Left hindlimb (tissue), 1 donor: ENCODE data around the gene SPIRE1.
A peak's percentile ranks its signal among the peaks of the same experiment; 100 is the strongest.
"Not testable (repeated sequence)": the region's sequence is repeated elsewhere in the genome, so short reads cannot be mapped to it uniquely, and the experiment has no call there.

Experiments used
- DNase-seq: peaks from one replicate; pipeline ENCODE4 v3.0.0-alpha.2; 2018

Gene SPIRE1

DNA sequence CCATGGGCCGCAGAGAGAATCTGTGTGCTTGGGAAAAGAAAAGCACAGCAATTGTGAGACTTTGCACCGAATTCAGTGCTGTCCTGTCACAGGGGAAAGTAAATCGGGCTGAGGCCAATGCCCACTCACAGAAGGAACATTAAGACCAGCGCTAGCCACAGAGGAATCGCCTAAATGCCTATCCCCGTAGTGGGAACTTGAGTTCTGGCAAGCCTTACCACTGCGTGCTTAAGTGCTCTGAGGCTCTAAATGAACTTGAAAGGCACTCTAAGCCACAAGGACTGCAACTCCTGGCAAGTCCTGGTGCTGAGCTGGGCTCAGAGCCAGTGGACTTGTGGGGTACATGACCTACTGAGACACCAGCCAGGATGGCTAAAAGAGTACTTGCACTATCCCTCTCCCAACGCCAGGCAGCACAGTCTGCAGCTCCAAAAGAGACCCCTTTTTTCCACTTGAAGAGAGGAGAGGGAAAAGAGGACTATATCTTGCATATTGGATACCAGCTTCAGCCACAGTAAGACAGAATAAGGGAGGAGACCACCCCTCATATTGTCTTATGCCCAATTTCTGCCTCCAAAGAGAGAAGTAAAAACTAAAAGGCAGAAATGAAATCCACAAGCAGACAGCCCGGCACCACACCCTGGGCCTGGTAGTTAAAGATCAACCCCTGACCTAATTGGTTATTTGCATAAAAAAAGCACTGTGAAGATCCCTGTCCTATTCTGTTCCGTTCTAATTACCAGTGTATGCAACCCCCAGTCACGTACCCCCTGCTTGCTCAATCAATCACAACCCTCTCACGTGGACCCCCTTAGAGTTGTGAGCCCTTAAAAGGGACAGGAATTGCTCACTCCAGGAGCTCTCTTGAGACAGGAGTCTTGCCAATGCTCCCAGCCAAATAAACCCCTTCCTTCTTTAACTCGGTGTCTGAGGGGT lies 105.7 kb downstream of the SPIRE1 start:
- peak; percentile 41 for DNase-seq

DNA sequence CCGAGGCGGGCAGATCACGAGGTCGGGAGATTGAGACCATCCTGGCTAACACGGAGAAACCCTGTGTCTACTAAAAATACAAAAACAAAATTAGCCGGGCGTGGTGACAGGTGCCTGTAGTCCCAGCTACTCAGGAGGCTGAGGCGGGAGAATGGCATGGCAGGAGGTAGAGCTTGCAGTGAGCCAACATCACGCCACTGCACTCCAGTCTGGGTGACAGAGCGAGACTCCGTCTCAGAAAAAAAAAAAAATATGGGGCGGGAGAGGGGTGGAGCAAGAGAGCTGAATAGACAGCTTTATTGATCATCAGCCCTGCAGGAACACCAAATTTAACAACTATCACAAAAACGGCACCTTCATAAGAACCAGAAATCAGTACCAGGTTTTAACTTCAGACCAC lies 106.4 kb downstream of the SPIRE1 start:
- DNase-seq = not testable (repeated sequence)

- DNase-seq = no peak
Observed at GRCh38 chr18:12543697-12544096, 114.2 kb downstream of the SPIRE1 start.

GRCh38 chr18:12540751-12541150 lies 117.2 kb downstream of the SPIRE1 start:
- DNase-seq = no peak

GRCh38 chr18:12539158-12539557 lies 118.7 kb downstream of the SPIRE1 start:
- DNase-seq = not testable (repeated sequence)

DNA sequence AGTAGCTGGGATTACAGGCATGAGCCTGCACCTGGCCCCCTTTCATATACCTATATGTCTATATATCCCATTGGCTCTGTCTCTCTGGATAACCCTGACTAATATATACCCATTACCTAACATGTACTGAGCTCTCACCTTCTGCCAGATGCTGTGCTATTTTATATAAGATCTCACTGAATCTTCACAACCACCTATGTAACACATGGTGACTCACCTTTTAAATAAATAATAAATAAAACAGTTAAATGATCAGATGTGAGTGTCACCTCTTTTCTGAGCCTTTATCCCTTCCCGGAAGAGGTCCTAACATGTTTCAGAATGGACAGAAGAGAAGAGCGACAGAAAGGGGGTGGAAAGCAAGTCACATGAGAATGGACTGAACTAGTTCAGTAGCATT lies 123.1 kb downstream of the SPIRE1 start:
- no peak for DNase-seq

DNA sequence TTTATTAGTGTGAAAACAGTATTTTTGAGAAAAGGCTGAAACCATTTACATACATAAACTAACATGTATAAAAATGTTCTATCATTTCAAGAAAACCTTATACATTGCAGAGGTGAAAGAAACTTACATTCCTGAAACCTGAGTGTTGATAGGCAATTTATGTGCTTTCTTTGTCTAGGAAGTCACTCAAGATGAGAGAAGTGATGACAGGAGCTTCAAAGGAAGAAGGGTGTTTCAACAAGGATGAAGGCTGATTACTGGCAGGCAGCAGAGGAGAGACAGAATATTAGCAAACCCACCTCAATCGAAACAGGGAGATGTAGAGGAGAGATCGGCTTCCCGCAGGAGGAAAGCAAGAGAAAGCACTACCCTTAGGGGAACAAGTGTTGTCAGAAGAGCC lies 125.2 kb downstream of the SPIRE1 start:
- DNase-seq = no peak

DNA sequence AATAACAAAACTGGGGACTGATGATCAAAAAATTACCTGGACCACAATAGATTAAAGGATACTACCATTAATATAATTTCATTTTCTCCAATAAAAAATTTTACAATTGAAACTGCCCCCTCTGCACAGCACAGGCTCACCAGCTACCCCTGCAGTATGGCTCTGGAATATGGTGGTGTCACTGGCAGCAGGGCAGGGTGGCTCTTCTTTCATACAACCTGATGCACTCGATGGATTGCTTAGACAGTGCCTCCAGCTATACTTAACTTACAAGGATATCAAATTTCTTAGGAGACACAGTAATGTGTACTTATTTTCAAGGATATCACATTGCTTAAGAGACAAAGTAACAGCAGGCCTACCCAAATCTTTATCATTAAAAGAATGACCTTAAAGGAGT lies 126.2 kb downstream of the SPIRE1 start:
- DNase-seq = no peak

- DNase-seq = no peak
Observed at GRCh38 chr18:12520442-12520992, 137.4 kb downstream of the SPIRE1 start.

DNA sequence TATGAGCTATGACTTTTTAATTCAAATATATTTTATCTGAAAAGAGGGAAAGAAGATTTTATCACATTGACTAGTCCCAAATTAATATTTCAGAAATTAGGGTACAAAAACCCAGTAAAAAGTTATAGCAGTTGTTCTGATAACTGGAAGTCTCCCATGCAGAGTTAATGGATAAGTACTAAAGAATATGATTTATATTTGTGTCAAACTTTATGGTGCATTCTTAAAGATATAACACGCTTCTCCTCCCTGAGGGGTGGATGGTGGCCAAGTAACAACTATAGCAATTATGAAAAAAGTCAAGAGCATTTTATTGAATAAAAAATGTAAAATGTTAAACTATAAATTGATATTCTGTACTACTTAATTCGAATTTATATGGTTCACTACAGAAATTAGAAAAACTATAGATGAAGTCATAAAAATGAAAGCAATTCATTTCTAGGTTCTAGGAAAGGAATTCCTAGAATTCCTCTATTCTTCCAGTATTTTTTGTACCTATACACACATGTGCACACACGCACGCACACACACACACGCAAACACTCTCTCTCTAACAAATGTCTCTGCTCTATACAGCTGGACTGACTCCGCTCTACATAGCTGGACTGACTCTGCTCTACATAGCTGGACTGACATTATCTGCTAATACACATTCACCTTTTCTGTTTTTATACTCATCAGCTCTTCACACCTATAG lies 138.9 kb downstream of the SPIRE1 start:
- no peak for DNase-seq

DNA sequence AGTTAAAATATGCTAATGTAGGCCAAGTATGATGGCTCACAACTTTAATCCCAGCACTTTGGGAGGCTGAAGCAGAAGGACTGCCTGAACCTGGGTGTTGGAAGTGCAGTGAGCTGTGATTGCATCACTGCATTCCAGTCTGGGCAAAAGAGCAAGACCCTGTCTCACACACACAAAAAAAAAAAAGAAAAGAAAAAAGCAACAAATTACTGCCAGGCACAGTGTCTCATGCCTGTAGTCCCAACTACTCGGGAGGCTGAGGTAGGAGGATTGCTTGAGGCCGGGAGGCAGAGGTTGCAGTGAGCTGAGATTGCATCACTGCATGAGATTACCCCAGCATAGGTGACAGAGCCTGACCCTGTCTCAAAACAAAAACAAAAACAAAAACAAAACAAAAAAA lies 139.6 kb downstream of the SPIRE1 start:
- no peak for DNase-seq

- no peak for DNase-seq
Observed at GRCh38 chr18:12517142-12517825, 140.6 kb downstream of the SPIRE1 start.

GRCh38 chr18:12516049-12516630 lies 141.8 kb downstream of the SPIRE1 start:
- DNase-seq = no peak

DNA sequence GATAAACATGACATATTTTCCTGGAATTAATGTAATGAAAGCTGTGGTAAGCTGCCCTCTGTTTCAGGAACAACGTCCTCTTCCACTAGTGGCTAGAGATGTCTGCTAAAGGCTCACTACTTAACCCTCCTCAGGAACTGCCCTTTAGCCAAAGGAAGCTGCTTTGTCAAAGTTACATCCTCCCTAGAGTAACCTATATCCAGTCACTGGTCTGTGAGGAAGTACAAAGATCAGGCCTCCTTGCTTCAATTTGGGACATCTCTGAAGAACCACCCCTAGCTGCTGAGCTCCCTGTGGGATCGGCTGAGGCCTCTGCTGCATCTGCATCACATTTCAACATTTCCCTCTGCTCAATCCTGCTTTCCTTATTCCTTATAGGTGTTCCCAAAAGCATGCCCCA lies 142.4 kb downstream of the SPIRE1 start:
- DNase-seq = no peak

DNA sequence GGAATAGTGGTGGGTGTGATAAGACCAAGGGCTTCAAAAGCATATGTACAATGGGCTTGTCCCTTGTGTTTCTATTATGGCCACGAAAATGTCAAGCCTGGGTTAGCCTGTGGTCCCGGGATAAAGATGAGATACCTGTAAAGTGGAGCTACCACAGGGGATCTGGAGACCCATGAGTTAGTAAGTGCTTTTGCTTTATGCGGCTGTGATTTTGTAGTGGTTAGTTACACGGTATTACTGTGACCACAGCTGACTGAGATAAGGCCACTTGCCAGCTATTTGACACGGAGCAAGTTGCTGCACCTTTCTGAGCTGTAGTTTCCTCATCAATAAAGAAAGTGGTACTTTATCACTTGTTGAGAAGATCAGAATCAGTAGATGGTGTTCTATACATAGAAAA lies 150.9 kb downstream of the SPIRE1 start:
- DNase-seq = no peak

DNA sequence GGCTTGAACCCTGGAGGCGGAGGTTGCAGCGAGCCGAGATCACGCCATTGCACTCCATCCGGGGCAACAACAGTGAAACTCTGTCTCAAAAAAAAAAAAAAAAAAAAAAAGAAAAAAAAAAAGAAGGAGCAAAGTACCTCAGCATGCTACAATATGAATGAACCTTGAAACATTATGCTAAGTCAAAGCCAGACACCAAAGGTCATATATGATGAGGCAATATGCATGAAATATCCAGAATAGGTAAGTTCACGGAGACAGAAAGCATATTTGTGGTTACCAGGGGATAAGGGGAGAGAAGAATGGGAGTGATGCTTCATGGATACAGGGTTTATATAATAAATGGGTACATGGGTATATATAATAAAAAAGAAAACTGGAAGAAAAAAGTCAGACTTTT lies 156.9 kb downstream of the SPIRE1 start:
- no peak for DNase-seq

- no peak for DNase-seq
Observed at GRCh38 chr18:12497839-12498238, 160.1 kb downstream of the SPIRE1 start.

DNA sequence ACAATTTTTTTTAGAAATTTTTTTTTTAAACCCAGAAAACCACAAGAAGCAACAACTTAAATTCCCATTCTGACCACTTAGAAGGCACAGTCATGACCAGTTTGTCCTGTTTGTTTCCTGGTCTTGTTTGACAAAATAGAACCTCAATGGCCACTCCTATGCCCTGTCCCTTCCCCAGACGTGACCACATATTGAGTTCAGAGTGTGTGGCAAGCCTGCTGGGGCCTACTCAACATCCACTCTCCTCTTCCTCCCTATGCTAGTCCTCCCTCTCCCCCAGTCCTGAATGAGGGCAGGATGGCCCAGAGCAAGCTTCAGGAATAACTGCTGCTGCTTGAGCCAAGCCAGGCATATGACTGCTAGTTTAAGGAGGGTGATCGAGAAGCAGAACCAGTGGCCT lies 160.6 kb downstream of the SPIRE1 start:
- no peak for DNase-seq

GRCh38 chr18:12492907-12493306 lies 165.0 kb downstream of the SPIRE1 start:
- no peak for DNase-seq

GRCh38 chr18:12491611-12492435 lies 166.1 kb downstream of the SPIRE1 start:
- DNase-seq = no peak

DNA sequence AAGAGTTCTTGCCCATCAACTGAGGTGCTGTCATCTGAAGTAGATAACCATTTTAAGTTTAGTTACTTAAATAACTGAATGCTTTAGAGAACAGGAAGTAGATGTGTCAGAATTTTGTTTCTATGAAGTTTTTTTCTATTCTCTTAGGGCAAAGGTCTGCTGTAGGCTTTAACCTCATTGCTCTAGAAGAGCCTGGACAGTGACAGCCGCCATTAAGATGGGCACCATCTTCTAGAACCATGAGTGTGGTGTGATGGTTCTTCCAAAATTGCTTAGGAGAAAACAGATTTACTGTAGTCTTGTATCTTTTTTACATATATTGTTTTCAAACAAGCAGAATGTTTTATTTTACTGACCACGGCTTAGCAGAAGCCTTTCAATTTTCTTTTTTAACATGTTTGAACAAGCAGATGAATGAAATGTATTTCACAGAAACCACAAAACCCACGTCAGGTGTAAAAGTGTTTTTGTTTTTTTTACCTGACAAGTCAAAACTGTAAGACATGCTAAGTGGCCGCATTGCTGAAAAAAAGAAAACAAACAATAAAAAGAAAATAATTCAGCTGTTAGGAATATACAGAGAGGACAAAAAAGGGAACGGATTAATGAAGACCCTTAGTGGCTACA lies 172.3 kb downstream of the SPIRE1 start:
- no peak for DNase-seq
